Neural crest cell (in vitro differentiated cells): ENCODE results near the gene DND1. TPM values are rescaled to one million over a fixed set of nuclear protein-coding genes. Genes with fewer than 3 reads are reported as not detected.
"Not testable (repeated sequence)": the region's sequence is repeated elsewhere in the genome, so short reads cannot be mapped to it uniquely, and the experiment has no call there.

Source experiments
- DNase-seq: peaks from one replicate; pipeline ENCODE4 v3.0.0; 2021; ENCODE audit warnings: low read depth, mixed read lengths, low spot score
- H3K27ac Mint-ChIP-seq: one replicate; pipeline ENCODE4 v1.8.0; 2021; ENCODE audit warnings: mild to moderate bottlenecking, mixed read lengths; ENCODE audit not compliant: unreplicated experiment
- H3K27me3 Mint-ChIP-seq: 2 replicates; pipeline ENCODE4 v1.8.0; 2021; ENCODE audit warnings: low read depth, mild to moderate bottlenecking, mixed read lengths
- H3K36me3 Mint-ChIP-seq: 2 replicates; pipeline ENCODE4 v1.8.0; 2021; ENCODE audit warnings: low read depth, mild to moderate bottlenecking, mixed read lengths
- H3K4me1 Mint-ChIP-seq: 2 replicates; pipeline ENCODE4 v1.8.0; 2021; ENCODE audit warnings: mixed read lengths
- H3K4me3 Mint-ChIP-seq: one replicate; pipeline ENCODE4 v1.8.0; 2021; ENCODE audit warnings: mild to moderate bottlenecking, mixed read lengths
- H3K9me3 Mint-ChIP-seq: 2 replicates; pipeline ENCODE4 v1.8.0; 2021; ENCODE audit warnings: mixed read lengths
- CTCF ChIP-seq: fragments of 200-600 bp; sonication (generic); conservative IDR thresholded peaks from 2 replicates; pipeline ENCODE4 v1.5.0; 2021; ENCODE audit warnings: antibody characterized with exemption, mild to moderate bottlenecking
- total RNA-seq: library from RNA; stranded (reverse); gene quantifications from 2 replicates; pipeline ENCODE4 v1.2.1, GENCODE V29; 2021

Gene DND1
- total RNA-seq, 1 donor from 2014 or later, result 4.6 TPM

GRCh38 chr5:140674629-140675028 is 1.3 kb upstream of the DND1 start:
- H3K4me1 Mint-ChIP-seq, result no peaks in the 10 kb centered on the region
- peaks cover 17% of the 10 kb centered on the region for H3K36me3 Mint-ChIP-seq
- H3K27me3 Mint-ChIP-seq, result no peaks in the 10 kb centered on the region
- DNase-seq, result no peak
- no peak overlapping the region for H3K4me3 Mint-ChIP-seq
- no peak for TF ChIP-seq CTCF
- H3K27ac Mint-ChIP-seq, result no peak overlapping the region
- H3K9me3 Mint-ChIP-seq, result no peaks in the 10 kb centered on the region

GRCh38 chr5:140674211-140674610 is 835 bp upstream of the DND1 start:
- peak overlapping the region; percentile 30 for H3K27ac Mint-ChIP-seq
- peaks cover 17% of the 10 kb centered on the region for H3K36me3 Mint-ChIP-seq
- H3K9me3 Mint-ChIP-seq, result no peaks in the 10 kb centered on the region
- TF ChIP-seq CTCF, result no peak
- no peak for DNase-seq
- H3K4me3 Mint-ChIP-seq, result peak overlapping the region; percentile 54
- no peaks in the 10 kb centered on the region for H3K27me3 Mint-ChIP-seq
- no peaks in the 10 kb centered on the region for H3K4me1 Mint-ChIP-seq

- H3K4me3 Mint-ChIP-seq, result no peak overlapping the region
- H3K36me3 Mint-ChIP-seq, result peaks cover 18% of the 10 kb centered on the region
- no peak for DNase-seq
- H3K27ac Mint-ChIP-seq, result no peak overlapping the region
- no peaks in the 10 kb centered on the region for H3K9me3 Mint-ChIP-seq
- no peaks in the 10 kb centered on the region for H3K27me3 Mint-ChIP-seq
- TF ChIP-seq CTCF, result no peak
- H3K4me1 Mint-ChIP-seq, result peaks cover 2% of the 10 kb centered on the region
Measured at GRCh38 chr5:140672455-140673186, 755 bp downstream of the DND1 start.

- no peak overlapping the region for H3K27ac Mint-ChIP-seq
- H3K4me1 Mint-ChIP-seq, result peaks cover 9% of the 10 kb centered on the region
- peaks cover 20% of the 10 kb centered on the region for H3K36me3 Mint-ChIP-seq
- DNase-seq, result no peak
- TF ChIP-seq CTCF, result no peak
- H3K9me3 Mint-ChIP-seq, result no peaks in the 10 kb centered on the region
- no peaks in the 10 kb centered on the region for H3K27me3 Mint-ChIP-seq
- no peak overlapping the region for H3K4me3 Mint-ChIP-seq
Measured at GRCh38 chr5:140671472-140672125, 1.8 kb downstream of the DND1 start.

GRCh38 chr5:140671035-140671434 is 2.3 kb downstream of the DND1 start:
- H3K36me3 Mint-ChIP-seq, result peaks cover 20% of the 10 kb centered on the region
- not testable (repeated sequence) for H3K9me3 Mint-ChIP-seq

More at GRCh38 chr5:140671035-140671434, 2.3 kb downstream of the DND1 start:
- H3K4me1 Mint-ChIP-seq, result peaks cover 14% of the 10 kb centered on the region
- not testable (repeated sequence) for H3K27ac Mint-ChIP-seq, DNase-seq, H3K27me3 Mint-ChIP-seq, H3K4me3 Mint-ChIP-seq
